C4-2B (cell line): ENCODE measurements around the gene IL36B.

Source experiments
- ZFX ChIP-seq: fragments of 450-650 bp; IDR thresholded peaks from 2 replicates; pipeline ENCODE4 v1.6.1; 2017
- TF ChIP-seq, protein P1 (sequence below): fragments of 450-650 bp; conservative IDR thresholded peaks from 2 replicates; pipeline ENCODE4 v1.5.1; 2017; ENCODE audit warnings: mild to moderate bottlenecking

DNA sequence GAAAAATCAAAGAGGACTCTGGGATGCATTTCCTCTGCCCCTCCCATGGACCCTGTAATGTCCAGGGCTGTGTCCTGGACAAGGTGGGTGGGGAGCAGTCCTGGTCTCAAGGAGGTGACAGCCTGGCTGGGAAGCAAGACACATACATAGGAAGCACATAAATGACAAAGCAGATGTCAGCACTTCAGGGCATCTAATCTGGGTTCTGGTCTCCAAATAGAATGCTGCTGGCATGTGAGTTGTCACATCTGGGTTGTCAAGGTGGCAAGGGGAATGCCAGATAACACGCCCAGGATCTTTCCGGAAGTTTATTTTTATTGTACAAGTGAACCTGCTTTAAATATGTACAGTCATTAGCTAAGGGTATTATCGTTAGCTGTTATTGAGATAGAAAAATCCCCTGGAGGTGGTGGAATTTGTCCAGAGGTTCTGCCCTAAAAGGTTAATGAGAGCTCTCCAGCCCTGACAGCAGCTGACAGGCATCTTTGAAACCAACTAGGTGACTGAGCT, 20.7 kb upstream of the IL36B start:
- TF ChIP-seq, protein P1, sequence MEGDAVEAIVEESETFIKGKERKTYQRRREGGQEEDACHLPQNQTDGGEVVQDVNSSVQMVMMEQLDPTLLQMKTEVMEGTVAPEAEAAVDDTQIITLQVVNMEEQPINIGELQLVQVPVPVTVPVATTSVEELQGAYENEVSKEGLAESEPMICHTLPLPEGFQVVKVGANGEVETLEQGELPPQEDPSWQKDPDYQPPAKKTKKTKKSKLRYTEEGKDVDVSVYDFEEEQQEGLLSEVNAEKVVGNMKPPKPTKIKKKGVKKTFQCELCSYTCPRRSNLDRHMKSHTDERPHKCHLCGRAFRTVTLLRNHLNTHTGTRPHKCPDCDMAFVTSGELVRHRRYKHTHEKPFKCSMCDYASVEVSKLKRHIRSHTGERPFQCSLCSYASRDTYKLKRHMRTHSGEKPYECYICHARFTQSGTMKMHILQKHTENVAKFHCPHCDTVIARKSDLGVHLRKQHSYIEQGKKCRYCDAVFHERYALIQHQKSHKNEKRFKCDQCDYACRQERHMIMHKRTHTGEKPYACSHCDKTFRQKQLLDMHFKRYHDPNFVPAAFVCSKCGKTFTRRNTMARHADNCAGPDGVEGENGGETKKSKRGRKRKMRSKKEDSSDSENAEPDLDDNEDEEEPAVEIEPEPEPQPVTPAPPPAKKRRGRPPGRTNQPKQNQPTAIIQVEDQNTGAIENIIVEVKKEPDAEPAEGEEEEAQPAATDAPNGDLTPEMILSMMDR, result no peak
- no peak for TF ChIP-seq ZFX
